ENCODE data around the gene CAD. TPM values are rescaled to one million over a fixed set of nuclear protein-coding genes. Genes with fewer than 3 reads are reported as not detected.
A peak's percentile ranks its signal among the peaks of the same experiment; 100 is the strongest.

Gene CAD
- total and polyA plus RNA-seq, 4 donors, result 6.3 to 23.2 (median 13.5) TPM

DNA sequence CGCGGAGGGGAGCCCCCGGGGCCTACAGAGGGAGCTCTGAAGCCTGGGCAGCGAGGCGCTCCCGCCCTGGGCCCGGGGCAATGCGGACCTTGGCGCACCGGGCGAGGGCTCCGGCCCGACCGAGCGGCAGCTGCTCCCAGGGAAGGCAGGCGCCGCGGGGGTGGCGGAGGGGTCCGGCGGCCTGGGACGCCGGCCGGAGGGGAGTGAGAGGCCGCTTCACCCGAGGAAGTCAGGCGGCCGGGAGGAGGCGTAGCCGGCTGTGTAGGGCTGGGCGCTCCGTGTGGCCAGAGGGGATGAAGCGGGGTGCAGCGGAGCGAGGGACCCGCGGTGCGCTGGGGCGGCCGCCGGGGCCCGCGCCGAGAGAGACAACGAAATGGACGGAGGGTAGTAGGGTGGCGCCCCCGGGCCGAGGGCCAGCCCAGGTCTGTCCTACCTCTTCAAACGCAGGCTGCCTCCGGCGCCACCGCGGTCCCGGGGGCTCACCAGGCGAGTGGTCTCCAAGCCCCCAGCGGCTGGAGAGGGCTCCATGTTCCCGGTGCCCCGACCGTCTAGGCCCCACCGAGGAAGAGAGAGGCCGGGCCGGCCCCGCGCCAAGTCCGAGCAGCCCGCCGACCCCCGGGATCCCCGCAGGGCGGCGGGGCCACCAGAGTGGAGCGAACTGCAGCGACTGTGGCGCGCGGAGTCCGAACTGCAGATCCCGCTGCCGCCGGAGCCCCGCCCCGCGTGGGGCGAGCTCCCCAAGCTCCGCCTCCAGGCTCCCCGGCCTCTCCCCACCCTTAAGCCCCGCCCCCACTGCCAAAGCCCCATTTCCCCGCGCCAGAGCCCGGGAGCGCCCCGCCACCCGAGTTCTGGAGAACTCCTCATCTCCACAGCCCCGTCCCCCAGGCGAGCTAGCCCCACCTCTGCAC, 45.5 kb downstream of the CAD start, which contains the start of gene SLC30A3:
TSS of gene SLC30A3 (minus strand) at position 669 of the 908 bp plus-strand sequence. CDS start at position 528, 141 bp downstream.
- no peaks in the 10 kb centered on the region for H3K9me3 ChIP-seq (ENCODE audit: control insufficient read depth in 4 of 4, low read length in 3 of 4)

More for the DNA sequence above, 45.5 kb downstream of the CAD start, which contains the start of gene SLC30A3:
- 3% methylated on average over 96 of the region's 96 CpGs for WGBS
- no peaks in the 10 kb centered on the region for H3K36me3 ChIP-seq (ENCODE audit: control insufficient read depth in 4 of 4, insufficient read depth in 3 of 4, low read depth in 1 of 4, low read length in 3 of 4)
- no peak within 1 kb of the TSS for H3K9ac ChIP-seq (ENCODE audit: low read depth in 1 of 2, low read length in 2 of 2)
- H3K4me3 ChIP-seq (ENCODE audit: low read depth in 1 of 3, low read length in 3 of 3), result peak within 1 kb of the TSS; percentile 3 to 49 (median 25)
- H3K4me1 ChIP-seq (ENCODE audit: control insufficient read depth in 4 of 4, insufficient read depth in 4 of 4, low read length in 3 of 4), result peaks cover 10 to 35% (median 22%) of the 10 kb centered on the region in 4 donors
- TF ChIP-seq, protein P1, sequence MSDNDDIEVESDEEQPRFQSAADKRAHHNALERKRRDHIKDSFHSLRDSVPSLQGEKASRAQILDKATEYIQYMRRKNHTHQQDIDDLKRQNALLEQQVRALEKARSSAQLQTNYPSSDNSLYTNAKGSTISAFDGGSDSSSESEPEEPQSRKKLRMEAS (IDR thresholded peaks at IDR 0.05), result no peak
- no peak for TF ChIP-seq NR2F2 (IDR thresholded peaks at IDR 0.05)
- TF ChIP-seq YY1 (IDR thresholded peaks at IDR 0.05), result no peak
- TF ChIP-seq, protein P2, sequence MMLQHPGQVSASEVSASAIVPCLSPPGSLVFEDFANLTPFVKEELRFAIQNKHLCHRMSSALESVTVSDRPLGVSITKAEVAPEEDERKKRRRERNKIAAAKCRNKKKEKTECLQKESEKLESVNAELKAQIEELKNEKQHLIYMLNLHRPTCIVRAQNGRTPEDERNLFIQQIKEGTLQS (IDR thresholded peaks at IDR 0.05), result no peak
- TF ChIP-seq EGR1 (IDR thresholded peaks at IDR 0.05; ENCODE audit: low read depth in 2 of 2), result no peak
- TF ChIP-seq HNF4G (IDR thresholded peaks at IDR 0.05), result no peak
- TF ChIP-seq HNF4A (conservative IDR thresholded peaks at IDR 0.05), result no peak
- TF ChIP-seq TAF1 (conservative IDR thresholded peaks at IDR 0.05), result no peak
- TF ChIP-seq GABPA (IDR thresholded peaks at IDR 0.05 in 1 of 2, conservative IDR thresholded peaks at IDR 0.05 in 1 of 2), result no peak
- TF ChIP-seq RAD21 (IDR thresholded peaks at IDR 0.05), result no peak
- TF ChIP-seq FOXA1 (IDR thresholded peaks at IDR 0.05), result no peak
- TF ChIP-seq, protein P3, sequence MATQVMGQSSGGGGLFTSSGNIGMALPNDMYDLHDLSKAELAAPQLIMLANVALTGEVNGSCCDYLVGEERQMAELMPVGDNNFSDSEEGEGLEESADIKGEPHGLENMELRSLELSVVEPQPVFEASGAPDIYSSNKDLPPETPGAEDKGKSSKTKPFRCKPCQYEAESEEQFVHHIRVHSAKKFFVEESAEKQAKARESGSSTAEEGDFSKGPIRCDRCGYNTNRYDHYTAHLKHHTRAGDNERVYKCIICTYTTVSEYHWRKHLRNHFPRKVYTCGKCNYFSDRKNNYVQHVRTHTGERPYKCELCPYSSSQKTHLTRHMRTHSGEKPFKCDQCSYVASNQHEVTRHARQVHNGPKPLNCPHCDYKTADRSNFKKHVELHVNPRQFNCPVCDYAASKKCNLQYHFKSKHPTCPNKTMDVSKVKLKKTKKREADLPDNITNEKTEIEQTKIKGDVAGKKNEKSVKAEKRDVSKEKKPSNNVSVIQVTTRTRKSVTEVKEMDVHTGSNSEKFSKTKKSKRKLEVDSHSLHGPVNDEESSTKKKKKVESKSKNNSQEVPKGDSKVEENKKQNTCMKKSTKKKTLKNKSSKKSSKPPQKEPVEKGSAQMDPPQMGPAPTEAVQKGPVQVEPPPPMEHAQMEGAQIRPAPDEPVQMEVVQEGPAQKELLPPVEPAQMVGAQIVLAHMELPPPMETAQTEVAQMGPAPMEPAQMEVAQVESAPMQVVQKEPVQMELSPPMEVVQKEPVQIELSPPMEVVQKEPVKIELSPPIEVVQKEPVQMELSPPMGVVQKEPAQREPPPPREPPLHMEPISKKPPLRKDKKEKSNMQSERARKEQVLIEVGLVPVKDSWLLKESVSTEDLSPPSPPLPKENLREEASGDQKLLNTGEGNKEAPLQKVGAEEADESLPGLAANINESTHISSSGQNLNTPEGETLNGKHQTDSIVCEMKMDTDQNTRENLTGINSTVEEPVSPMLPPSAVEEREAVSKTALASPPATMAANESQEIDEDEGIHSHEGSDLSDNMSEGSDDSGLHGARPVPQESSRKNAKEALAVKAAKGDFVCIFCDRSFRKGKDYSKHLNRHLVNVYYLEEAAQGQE (IDR thresholded peaks at IDR 0.05), result no peak
- TF ChIP-seq RXRA (IDR thresholded peaks at IDR 0.05), result no peak
- no peak for TF ChIP-seq JUND (IDR thresholded peaks at IDR 0.05)
- TF ChIP-seq, protein P4, sequence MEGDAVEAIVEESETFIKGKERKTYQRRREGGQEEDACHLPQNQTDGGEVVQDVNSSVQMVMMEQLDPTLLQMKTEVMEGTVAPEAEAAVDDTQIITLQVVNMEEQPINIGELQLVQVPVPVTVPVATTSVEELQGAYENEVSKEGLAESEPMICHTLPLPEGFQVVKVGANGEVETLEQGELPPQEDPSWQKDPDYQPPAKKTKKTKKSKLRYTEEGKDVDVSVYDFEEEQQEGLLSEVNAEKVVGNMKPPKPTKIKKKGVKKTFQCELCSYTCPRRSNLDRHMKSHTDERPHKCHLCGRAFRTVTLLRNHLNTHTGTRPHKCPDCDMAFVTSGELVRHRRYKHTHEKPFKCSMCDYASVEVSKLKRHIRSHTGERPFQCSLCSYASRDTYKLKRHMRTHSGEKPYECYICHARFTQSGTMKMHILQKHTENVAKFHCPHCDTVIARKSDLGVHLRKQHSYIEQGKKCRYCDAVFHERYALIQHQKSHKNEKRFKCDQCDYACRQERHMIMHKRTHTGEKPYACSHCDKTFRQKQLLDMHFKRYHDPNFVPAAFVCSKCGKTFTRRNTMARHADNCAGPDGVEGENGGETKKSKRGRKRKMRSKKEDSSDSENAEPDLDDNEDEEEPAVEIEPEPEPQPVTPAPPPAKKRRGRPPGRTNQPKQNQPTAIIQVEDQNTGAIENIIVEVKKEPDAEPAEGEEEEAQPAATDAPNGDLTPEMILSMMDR (IDR thresholded peaks at IDR 0.05; ENCODE audit: low read depth, low read length, missing input control), result no peak
- H3K27me3 ChIP-seq (ENCODE audit: control insufficient read depth in 4 of 4, insufficient read depth in 4 of 4, low read length in 3 of 4), result peaks cover 0 to 24% (median 4%) of the 10 kb centered on the region in 4 donors
- no peak within 1 kb of the TSS for H3K27ac ChIP-seq (ENCODE audit: low read depth in 1 of 2, low read length in 2 of 2)
- peak; percentile 63 for DNase-seq (ENCODE audit: low spot score)

Data from liver (tissue), 9 donors.